Cardiac muscle cell (in vitro differentiated cells and primary cell): ENCODE results near the gene ZNF800. TPM values are rescaled to one million over a fixed set of nuclear protein-coding genes. Genes with fewer than 3 reads are reported as not detected.

ENCODE experiments used
- DNase-seq, 2 donors: peaks; one replicate each; pipeline versions ENCODE4 v3.0.0 to v3.0.0-alpha.2; 2010 to 2017; ENCODE audit warnings: low read depth in 1 of 2, low spot score in 1 of 2
- H3K27ac ChIP-seq: fragments of 200-600 bp; sonication (generic); 2 replicates; pipeline ENCODE4 v1.5.1; 2016
- H3K27me3 ChIP-seq: fragments of 200-600 bp; sonication (generic); 2 replicates; pipeline ENCODE4 v1.6.0; 2016; ENCODE audit warnings: control low read depth
- H3K36me3 ChIP-seq: fragments of 200-600 bp; sonication (generic); 2 replicates; pipeline ENCODE4 v1.5.1; 2016; ENCODE audit warnings: control low read depth
- H3K4me1 ChIP-seq: fragments of 200-600 bp; sonication (generic); 2 replicates; pipeline ENCODE4 v1.8.1; 2017; ENCODE audit warnings: low read depth, mild to moderate bottlenecking, mixed run types
- H3K4me3 ChIP-seq: fragments of 200-600 bp; sonication (generic); 2 replicates; pipeline ENCODE4 v1.5.1; 2016; ENCODE audit warnings: mild to moderate bottlenecking
- H3K9me3 ChIP-seq: fragments of 200-600 bp; sonication (generic); 2 replicates; pipeline ENCODE4 v1.5.1; 2017; ENCODE audit warnings: low read depth, mild to moderate bottlenecking, control low read depth
- CTCF ChIP-seq: IDR thresholded peaks from 2 replicates; pipeline ENCODE4 v1.5.1; 2012; ENCODE audit warnings: low read depth, mild to moderate bottlenecking, low read length
- polyA plus RNA-seq: library from polyadenylated mRNA; unstranded; fragments of >200 nt; fragmentation: Nextera tagmentation; extraction: Ambion mirVana; gene quantifications from 2 replicates; pipeline ENCODE4 v1.2.1, GENCODE V29; 2016
- total RNA-seq: library from RNA; depleted of rRNA; stranded (reverse); fragments of >200 nt; gene quantifications from 2 replicates; pipeline ENCODE4 v1.2.3, GENCODE V29; 2016

The ZNF800 gene
- total and polyA plus RNA-seq, 2 experiments from 2014 or later = 13.7 to 22.5 TPM

GRCh38 chr7:127346575-127347256, 45.8 kb downstream of the ZNF800 start:
- Histone ChIP-seq H3K4me1 (no peaks in the 10 kb centered on the region), H3K27ac (no peak overlapping the region), H3K9me3 (no peaks in the 10 kb centered on the region), H3K4me3 (no peak overlapping the region), H3K36me3 (no peaks in the 10 kb centered on the region), H3K27me3 (peaks cover 44% of the 10 kb centered on the region)
- no peak for TF ChIP-seq CTCF
- DNase-seq = no peak

DNA sequence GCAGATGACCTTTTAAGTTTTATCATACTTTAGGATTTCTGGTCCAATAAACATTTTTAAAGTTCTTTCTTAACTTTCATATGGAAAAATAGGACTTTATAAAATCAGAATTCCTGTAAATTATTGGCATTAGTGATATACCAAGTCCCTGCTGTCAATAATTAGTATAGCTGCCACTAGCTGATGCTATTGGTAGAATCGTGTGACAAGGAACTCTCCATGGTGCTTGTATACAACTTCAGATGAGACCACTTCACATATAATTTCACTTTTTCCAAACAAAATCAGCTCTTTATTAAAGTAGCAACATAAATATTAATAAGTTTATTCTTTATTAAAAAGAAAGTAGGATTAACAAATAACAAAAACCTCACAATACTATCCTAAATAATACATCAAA, 49.9 kb downstream of the ZNF800 start:
- H3K4me1 ChIP-seq = no peaks in the 10 kb centered on the region
- H3K27me3 ChIP-seq = peaks cover 16% of the 10 kb centered on the region
- H3K4me3 ChIP-seq = no peak overlapping the region
- TF ChIP-seq CTCF = no peak
- H3K27ac ChIP-seq = no peak overlapping the region
- H3K36me3 ChIP-seq = no peaks in the 10 kb centered on the region
- no peaks in the 10 kb centered on the region for H3K9me3 ChIP-seq
- DNase-seq = no peak

GRCh38 chr7:127338122-127338521, 54.4 kb downstream of the ZNF800 start:
- TF ChIP-seq CTCF = no peak
- H3K9me3 ChIP-seq = no peaks in the 10 kb centered on the region
- no peaks in the 10 kb centered on the region for H3K4me1 ChIP-seq
- no peak overlapping the region for H3K4me3 ChIP-seq
- H3K27ac ChIP-seq = no peak overlapping the region
- peaks cover 3% of the 10 kb centered on the region for H3K27me3 ChIP-seq
- DNase-seq = no peak
- H3K36me3 ChIP-seq = no peaks in the 10 kb centered on the region

- no peak for TF ChIP-seq CTCF
- no peak overlapping the region for H3K4me3 ChIP-seq
- H3K27ac ChIP-seq = no peak overlapping the region
- H3K36me3 ChIP-seq = no peaks in the 10 kb centered on the region
- no peak for DNase-seq
- no peaks in the 10 kb centered on the region for H3K9me3 ChIP-seq
- no peaks in the 10 kb centered on the region for H3K4me1 ChIP-seq
- H3K27me3 ChIP-seq = peaks cover 3% of the 10 kb centered on the region
Observed at GRCh38 chr7:127337581-127337980, 54.9 kb downstream of the ZNF800 start.

GRCh38 chr7:127336458-127336857, 56.0 kb downstream of the ZNF800 start:
- Histone ChIP-seq H3K36me3 (no peaks in the 10 kb centered on the region), H3K27ac (no peak overlapping the region), H3K4me3 (no peak overlapping the region), H3K9me3 (no peaks in the 10 kb centered on the region), H3K4me1 (no peaks in the 10 kb centered on the region), H3K27me3 (peaks cover 3% of the 10 kb centered on the region)
- no peak for TF ChIP-seq CTCF
- no peak for DNase-seq
